ENCODE measurements around the gene CENPP. TPM values are rescaled to one million over a fixed set of nuclear protein-coding genes. Genes with fewer than 3 reads are reported as not detected.
"Not testable (repeated sequence)": the region's sequence is repeated elsewhere in the genome, so short reads cannot be mapped to it uniquely, and the experiment has no call there.

The CENPP gene
- polyA plus RNA-seq, 4 donors = 0.22 to 3.5 (median 2.0) TPM

GRCh38 chr9:92573612-92574011 is 247.9 kb downstream of the CENPP start:
- 95 to 98% (median 97%) methylated on average over 14 of the region's 14 CpGs for whole genome bisulfite sequencing, 3 donors
- DNase-seq; H3K4me1 ChIP-seq (ENCODE audit: control insufficient read depth in 3 of 3, insufficient read depth in 2 of 3, low read depth in 1 of 3, low read length in 2 of 3); H3K27me3 ChIP-seq (ENCODE audit: control insufficient read depth in 3 of 3, insufficient read depth in 3 of 3, low read length in 3 of 3); H3K4me3 ChIP-seq (ENCODE audit: low read depth in 1 of 3, low read length in 3 of 3); H3K36me3 ChIP-seq (ENCODE audit: control insufficient read depth in 3 of 3, insufficient read depth in 2 of 3, low read depth in 1 of 3, low read length in 3 of 3); FAIRE-seq; H3K9me3 ChIP-seq (ENCODE audit: control insufficient read depth in 2 of 2, insufficient read depth in 1 of 2, low read depth in 1 of 2, low read length in 1 of 2); H3K27ac ChIP-seq (ENCODE audit: low read depth in 1 of 3, low read length in 2 of 3): not testable (repeated sequence)

- H3K36me3 ChIP-seq (ENCODE audit: control insufficient read depth in 3 of 3, insufficient read depth in 2 of 3, low read depth in 1 of 3, low read length in 3 of 3) = no peaks in the 10 kb centered on the region
- no peak overlapping the region for H3K27ac ChIP-seq (ENCODE audit: low read depth in 1 of 3, low read length in 2 of 3)
- no peak for FAIRE-seq
- no peak overlapping the region for H3K4me3 ChIP-seq (ENCODE audit: low read depth in 1 of 3, low read length in 3 of 3)
- peaks cover 0 to 3% of the 10 kb centered on the region in 2 donors for H3K9me3 ChIP-seq (ENCODE audit: control insufficient read depth in 2 of 2, insufficient read depth in 1 of 2, low read depth in 1 of 2, low read length in 1 of 2)
- WGBS, 3 donors = 42 to 73% (median 67%) methylated on average over 1 of the region's 1 CpG
- no peaks in the 10 kb centered on the region for H3K27me3 ChIP-seq (ENCODE audit: control insufficient read depth in 3 of 3, insufficient read depth in 3 of 3, low read length in 3 of 3)
- H3K4me1 ChIP-seq (ENCODE audit: control insufficient read depth in 3 of 3, insufficient read depth in 2 of 3, low read depth in 1 of 3, low read length in 2 of 3) = no peaks in the 10 kb centered on the region
- DNase-seq = no peak
Measured at GRCh38 chr9:92576175-92576574, 250.4 kb downstream of the CENPP start.

- no peaks in the 10 kb centered on the region for H3K36me3 ChIP-seq (ENCODE audit: control insufficient read depth in 3 of 3, insufficient read depth in 2 of 3, low read depth in 1 of 3, low read length in 3 of 3)
- H3K27ac ChIP-seq (ENCODE audit: low read depth in 1 of 3, low read length in 2 of 3) = peak overlapping the region in 1 of 3 donors; percentile 55
- DNase-seq (no peak), FAIRE-seq (no peak)
- H3K4me3 ChIP-seq (ENCODE audit: low read depth in 1 of 3, low read length in 3 of 3) = no peak overlapping the region
- no peaks in the 10 kb centered on the region for H3K27me3 ChIP-seq (ENCODE audit: control insufficient read depth in 3 of 3, insufficient read depth in 3 of 3, low read length in 3 of 3)
- no peaks in the 10 kb centered on the region for H3K9me3 ChIP-seq (ENCODE audit: control insufficient read depth in 2 of 2, insufficient read depth in 1 of 2, low read depth in 1 of 2, low read length in 1 of 2)
- WGBS, 3 donors = 81 to 94% (median 91%) methylated on average over 1 of the region's 1 CpG
- no peaks in the 10 kb centered on the region for H3K4me1 ChIP-seq (ENCODE audit: control insufficient read depth in 3 of 3, insufficient read depth in 2 of 3, low read depth in 1 of 3, low read length in 2 of 3)
Measured at GRCh38 chr9:92589923-92590322, 264.2 kb downstream of the CENPP start.

- FAIRE-seq (no peak), DNase-seq (peak in 1 of 2 donors; percentile 33)
- no peaks in the 10 kb centered on the region for H3K9me3 ChIP-seq (ENCODE audit: control insufficient read depth in 2 of 2, insufficient read depth in 1 of 2, low read depth in 1 of 2, low read length in 1 of 2)
- H3K36me3 ChIP-seq (ENCODE audit: control insufficient read depth in 3 of 3, insufficient read depth in 2 of 3, low read depth in 1 of 3, low read length in 3 of 3) = no peaks in the 10 kb centered on the region
- 32 to 70% (median 63%) methylated on average over 3 of the region's 3 CpGs for WGBS, 3 donors
- H3K27ac ChIP-seq (ENCODE audit: low read depth in 1 of 3, low read length in 2 of 3) = peak overlapping the region in 2 of 3 donors; percentile 34 to 55
- H3K4me3 ChIP-seq (ENCODE audit: low read depth in 1 of 3, low read length in 3 of 3) = no peak overlapping the region
- H3K27me3 ChIP-seq (ENCODE audit: control insufficient read depth in 3 of 3, insufficient read depth in 3 of 3, low read length in 3 of 3) = no peaks in the 10 kb centered on the region
- no peaks in the 10 kb centered on the region for H3K4me1 ChIP-seq (ENCODE audit: control insufficient read depth in 3 of 3, insufficient read depth in 2 of 3, low read depth in 1 of 3, low read length in 2 of 3)
Measured at GRCh38 chr9:92590377-92590776, 264.6 kb downstream of the CENPP start.

- Histone ChIP-seq H3K4me1 (ENCODE audit: control insufficient read depth in 3 of 3, insufficient read depth in 2 of 3, low read depth in 1 of 3, low read length in 2 of 3) (no peaks in the 10 kb centered on the region), H3K9me3 (ENCODE audit: control insufficient read depth in 2 of 2, insufficient read depth in 1 of 2, low read depth in 1 of 2, low read length in 1 of 2) (no peaks in the 10 kb centered on the region), H3K36me3 (ENCODE audit: control insufficient read depth in 3 of 3, insufficient read depth in 2 of 3, low read depth in 1 of 3, low read length in 3 of 3) (no peaks in the 10 kb centered on the region), H3K27me3 (ENCODE audit: control insufficient read depth in 3 of 3, insufficient read depth in 3 of 3, low read length in 3 of 3) (no peaks in the 10 kb centered on the region), H3K4me3 (ENCODE audit: low read depth in 1 of 3, low read length in 3 of 3) (no peak overlapping the region), H3K27ac (ENCODE audit: low read depth in 1 of 3, low read length in 2 of 3) (no peak overlapping the region)
- FAIRE-seq (no peak), DNase-seq (no peak)
- 91 to 92% (median 92%) methylated on average over 1 of the region's 1 CpG for WGBS, 3 donors
Measured at GRCh38 chr9:92592537-92592936, 266.8 kb downstream of the CENPP start.

GRCh38 chr9:92592946-92593861 is 267.5 kb downstream of the CENPP start:
- H3K36me3 ChIP-seq (ENCODE audit: control insufficient read depth in 3 of 3, insufficient read depth in 2 of 3, low read depth in 1 of 3, low read length in 3 of 3) = no peaks in the 10 kb centered on the region
- H3K4me1 ChIP-seq (ENCODE audit: control insufficient read depth in 3 of 3, insufficient read depth in 2 of 3, low read depth in 1 of 3, low read length in 2 of 3) = no peaks in the 10 kb centered on the region
- H3K9me3 ChIP-seq (ENCODE audit: control insufficient read depth in 2 of 2, insufficient read depth in 1 of 2, low read depth in 1 of 2, low read length in 1 of 2) = no peaks in the 10 kb centered on the region
- DNase-seq = no peak
- 58 to 86% (median 65%) methylated on average over 7 of the region's 7 CpGs for WGBS, 3 donors
- H3K27me3 ChIP-seq (ENCODE audit: control insufficient read depth in 3 of 3, insufficient read depth in 3 of 3, low read length in 3 of 3) = no peaks in the 10 kb centered on the region
- no peak overlapping the region for H3K27ac ChIP-seq (ENCODE audit: low read depth in 1 of 3, low read length in 2 of 3)
- FAIRE-seq = no peak
- H3K4me3 ChIP-seq (ENCODE audit: low read depth in 1 of 3, low read length in 3 of 3) = no peak overlapping the region

- not testable (repeated sequence) for H3K9me3 ChIP-seq (ENCODE audit: control insufficient read depth in 2 of 2, insufficient read depth in 1 of 2, low read depth in 1 of 2, low read length in 1 of 2); FAIRE-seq; H3K27ac ChIP-seq (ENCODE audit: low read depth in 1 of 3, low read length in 2 of 3); H3K4me1 ChIP-seq (ENCODE audit: control insufficient read depth in 3 of 3, insufficient read depth in 2 of 3, low read depth in 1 of 3, low read length in 2 of 3); DNase-seq; H3K27me3 ChIP-seq (ENCODE audit: control insufficient read depth in 3 of 3, insufficient read depth in 3 of 3, low read length in 3 of 3); H3K36me3 ChIP-seq (ENCODE audit: control insufficient read depth in 3 of 3, insufficient read depth in 2 of 3, low read depth in 1 of 3, low read length in 3 of 3); H3K4me3 ChIP-seq (ENCODE audit: low read depth in 1 of 3, low read length in 3 of 3)
- WGBS, 3 donors = 94 to 100% (median 95%) methylated on average over 1 of the region's 1 CpG
Measured at GRCh38 chr9:92595075-92595474, 269.3 kb downstream of the CENPP start.

- H3K4me1 ChIP-seq (ENCODE audit: control insufficient read depth in 3 of 3, insufficient read depth in 2 of 3, low read depth in 1 of 3, low read length in 2 of 3) = peaks cover 0 to 8% (median 0%) of the 10 kb centered on the region in 3 donors
- DNase-seq (no peak), FAIRE-seq (no peak)
- H3K27ac ChIP-seq (ENCODE audit: low read depth in 1 of 3, low read length in 2 of 3) = no peak overlapping the region
- no peaks in the 10 kb centered on the region for H3K36me3 ChIP-seq (ENCODE audit: control insufficient read depth in 3 of 3, insufficient read depth in 2 of 3, low read depth in 1 of 3, low read length in 3 of 3)
- H3K9me3 ChIP-seq (ENCODE audit: control insufficient read depth in 2 of 2, insufficient read depth in 1 of 2, low read depth in 1 of 2, low read length in 1 of 2) = no peaks in the 10 kb centered on the region
- no peaks in the 10 kb centered on the region for H3K27me3 ChIP-seq (ENCODE audit: control insufficient read depth in 3 of 3, insufficient read depth in 3 of 3, low read length in 3 of 3)
- no peak overlapping the region for H3K4me3 ChIP-seq (ENCODE audit: low read depth in 1 of 3, low read length in 3 of 3)
- WGBS, 3 donors = 67 to 95% (median 83%) methylated on average over 1 of the region's 1 CpG
Measured at GRCh38 chr9:92595930-92596329, 270.2 kb downstream of the CENPP start.

Data from small intestine (tissue), 7 donors.